Smooth muscle cell (in vitro differentiated cells): ENCODE measurements around the gene ALG13. TPM values are rescaled to one million over a fixed set of nuclear protein-coding genes. Genes with fewer than 3 reads are reported as not detected.
"Not testable (repeated sequence)": the region's sequence is repeated elsewhere in the genome, so short reads cannot be mapped to it uniquely, and the experiment has no call there.

Experiments
- DNase-seq: peaks from one replicate; lab custom pipeline; 2025; ENCODE audit not compliant: unreplicated experiment; lab: John Stamatoyannopoulos, UW
- H2AFZ ChIP-seq: fragments of 200-600 bp; sonication (generic); 2 replicates; pipeline ENCODE4 v1.6.0; 2016; ENCODE audit warnings: antibody characterized with exemption, low read depth, mild to moderate bottlenecking
- H3F3A ChIP-seq: fragments of 200-600 bp; sonication (generic); 2 replicates; pipeline ENCODE4 v1.6.0; 2017; ENCODE audit warnings: antibody characterized with exemption, low read depth
- H3K27ac ChIP-seq: fragments of 200-600 bp; sonication (generic); 2 replicates; pipeline ENCODE4 v1.5.1; 2016; ENCODE audit warnings: low read depth, mild to moderate bottlenecking
- H3K27me3 ChIP-seq: fragments of 200-600 bp; sonication (generic); 2 replicates; pipeline ENCODE4 v1.6.1; 2016; ENCODE audit warnings: low read depth, mild to moderate bottlenecking
- H3K36me3 ChIP-seq: fragments of 200-600 bp; sonication (generic); 2 replicates; pipeline ENCODE4 v1.5.1; 2016; ENCODE audit warnings: low read depth
- H3K4me1 ChIP-seq: fragments of 200-600 bp; sonication (generic); 2 replicates; pipeline ENCODE4 v1.5.1; 2016; ENCODE audit warnings: low read depth
- H3K4me2 ChIP-seq: fragments of 200-600 bp; sonication (generic); 2 replicates; pipeline ENCODE4 v1.6.0; 2016; ENCODE audit warnings: mild to moderate bottlenecking
- H3K4me3 ChIP-seq: fragments of 200-600 bp; sonication (generic); 2 replicates; pipeline ENCODE4 v1.5.1; 2016; ENCODE audit warnings: mild to moderate bottlenecking
- H3K79me2 ChIP-seq: fragments of 200-600 bp; sonication (generic); 2 replicates; pipeline ENCODE4 v1.6.0; 2016; ENCODE audit warnings: low read depth, mild to moderate bottlenecking
- H3K9ac ChIP-seq: fragments of 200-600 bp; sonication (generic); 2 replicates; pipeline ENCODE4 v1.6.0; 2016; ENCODE audit warnings: low read depth
- H3K9me3 ChIP-seq: fragments of 200-600 bp; sonication (generic); replicated peaks from 2 replicates; pipeline ENCODE4 v1.5.1; 2016; ENCODE audit warnings: low read depth
- H4K20me1 ChIP-seq: fragments of 200-600 bp; sonication (generic); 2 replicates; pipeline ENCODE4 v1.6.0; 2016; ENCODE audit warnings: low read depth
- CTCF ChIP-seq: fragments of 200-600 bp; sonication (generic); IDR thresholded peaks from 2 replicates; pipeline ENCODE4 v1.5.1; 2017; ENCODE audit warnings: borderline replicate concordance, mild to moderate bottlenecking, antibody characterized with exemption; ENCODE audit not compliant: insufficient read depth, poor library complexity, severe bottlenecking
- WGBS: methylation state at CpG from one replicate; pipeline ENCODE4 v1.1.7; 2016; ENCODE audit warnings: low lambda C conversion rate; 5-methylcytosine and 5-hydroxymethylcytosine counted together
- polyA plus RNA-seq: library from polyadenylated mRNA; unstranded; fragments of >200 nt; fragmentation: Nextera tagmentation; extraction: Ambion mirVana; gene quantifications from 2 replicates; pipeline ENCODE4 v1.2.1, GENCODE V29; 2016
- total RNA-seq: library from RNA; depleted of rRNA; stranded (reverse); fragments of >200 nt; gene quantifications from 2 replicates; pipeline ENCODE4 v1.2.3, GENCODE V29; 2014

The ALG13 gene
- total and polyA plus RNA-seq, 2 experiments from 2014 or later = 47.2 to 141 TPM

DNA sequence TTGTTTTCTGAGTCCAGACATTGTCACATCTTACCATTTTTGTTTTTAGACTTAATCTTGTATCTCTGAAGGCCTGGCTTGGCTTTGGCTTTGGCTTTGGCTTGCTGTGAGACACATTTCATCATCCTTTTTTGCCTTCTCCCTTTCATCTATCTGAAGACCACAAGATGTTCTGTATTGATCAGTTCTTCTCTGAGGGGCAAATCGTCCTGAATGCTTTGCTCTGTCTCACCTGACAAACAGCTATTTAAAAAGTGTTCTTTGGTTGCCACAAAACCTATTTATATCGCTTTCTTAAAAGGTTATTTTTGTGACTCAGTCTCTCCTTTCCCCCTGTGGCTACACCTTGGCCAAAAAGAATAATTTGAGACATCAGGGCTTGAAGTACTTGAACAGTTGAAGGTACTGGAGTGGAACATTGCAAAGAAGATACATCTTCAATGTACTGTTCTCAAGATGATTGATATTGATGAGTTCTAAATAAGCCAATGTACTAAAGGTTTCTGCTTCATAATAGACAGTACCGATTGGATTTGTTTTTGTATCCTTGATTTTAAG is 80.7 kb downstream of the ALG13 start:
- Histone ChIP-seq H3K36me3 (peaks cover 18% of the 10 kb centered on the region), H4K20me1 (no peaks in the 10 kb centered on the region), H3F3A (no peaks in the 10 kb centered on the region), H3K4me2 (no peak overlapping the region), H3K79me2 (no peaks in the 10 kb centered on the region), H2AFZ (no peak overlapping the region), H3K27ac (no peak overlapping the region), H3K4me1 (no peaks in the 10 kb centered on the region), H3K9me3 (no peaks in the 10 kb centered on the region), H3K27me3 (no peaks in the 10 kb centered on the region), H3K9ac (no peak overlapping the region), H3K4me3 (no peak overlapping the region)
- no peak for DNase-seq
- 97% methylated on average over 3 of the region's 3 CpGs for WGBS
- no peak for TF ChIP-seq CTCF

GRCh38 chrX:111778591-111778990 is 97.6 kb downstream of the ALG13 start:
- Histone ChIP-seq H3K79me2 (no peaks in the 10 kb centered on the region), H4K20me1 (no peaks in the 10 kb centered on the region), H3K9ac (no peak overlapping the region), H3K36me3 (no peaks in the 10 kb centered on the region), H3F3A (no peaks in the 10 kb centered on the region), H3K4me1 (no peaks in the 10 kb centered on the region), H3K27ac (no peak overlapping the region), H3K27me3 (no peaks in the 10 kb centered on the region), H3K9me3 (no peaks in the 10 kb centered on the region), H3K4me3 (no peak overlapping the region), H3K4me2 (no peak overlapping the region), H2AFZ (no peak overlapping the region)
- DNase-seq = no peak
- no peak for TF ChIP-seq CTCF
- 77% methylated on average over 1 of the region's 1 CpG for WGBS

- Histone ChIP-seq H3K27me3 (no peaks in the 10 kb centered on the region), H3K4me2 (no peak overlapping the region), H3K4me3 (no peak overlapping the region), H3K36me3 (no peaks in the 10 kb centered on the region), H3F3A (no peaks in the 10 kb centered on the region), H3K4me1 (no peaks in the 10 kb centered on the region), H4K20me1 (no peaks in the 10 kb centered on the region), H3K9me3 (no peaks in the 10 kb centered on the region), H3K27ac (no peak overlapping the region), H2AFZ (no peak overlapping the region), H3K9ac (no peak overlapping the region), H3K79me2 (no peaks in the 10 kb centered on the region)
- TF ChIP-seq CTCF = no peak
- DNase-seq = no peak
Measured at GRCh38 chrX:111779582-111779981, 98.6 kb downstream of the ALG13 start.

GRCh38 chrX:111784667-111785066 is 103.7 kb downstream of the ALG13 start:
- Histone ChIP-seq H3K79me2 (no peaks in the 10 kb centered on the region), H3K4me2 (no peak overlapping the region), H3K9ac (no peak overlapping the region), H3F3A (no peaks in the 10 kb centered on the region), H2AFZ (no peak overlapping the region), H4K20me1 (no peaks in the 10 kb centered on the region), H3K27me3 (no peaks in the 10 kb centered on the region), H3K27ac (no peak overlapping the region), H3K9me3 (peaks cover 5% of the 10 kb centered on the region), H3K4me3 (no peak overlapping the region), H3K36me3 (no peaks in the 10 kb centered on the region), H3K4me1 (no peaks in the 10 kb centered on the region)
- 89% methylated on average over 7 of the region's 7 CpGs for WGBS
- no peak for DNase-seq
- TF ChIP-seq CTCF = no peak

GRCh38 chrX:111790054-111790453 is 109.1 kb downstream of the ALG13 start:
- WGBS = 100% methylated on average over 1 of the region's 1 CpG
- not testable (repeated sequence) for DNase-seq, H3K9ac ChIP-seq, H3K27me3 ChIP-seq, H3K9me3 ChIP-seq, H3F3A ChIP-seq, H3K4me1 ChIP-seq, H3K36me3 ChIP-seq, H4K20me1 ChIP-seq, H3K4me3 ChIP-seq, H3K4me2 ChIP-seq, H3K79me2 ChIP-seq, H2AFZ ChIP-seq, H3K27ac ChIP-seq
